Small intestine (tissue), 7 donors: Measurements from ENCODE around the gene ZYG11B. TPM values are rescaled to one million over a fixed set of nuclear protein-coding genes. Genes with fewer than 3 reads are reported as not detected.

Experiments
- DNase-seq, 2 donors: peaks; one replicate each; pipeline versions ENCODE4 v3.0.0 to v3.0.0-alpha.2; 2013
- FAIRE-seq: peaks from 2 replicates; lab custom pipeline; 2012; peaks lifted over from hg19 to GRCh38; lab: Jason Lieb, UNC
- H3K27ac ChIP-seq, 3 donors: one replicate each; pipeline ENCODE4 v1.5.1; 2013; ENCODE audit warnings: low read length in 2 of 3, mild to moderate bottlenecking in 2 of 3, control low read depth in 1 of 3, inconsistent platforms in 1 of 3, low read depth in 1 of 3, moderate library complexity in 1 of 3
- H3K27me3 ChIP-seq, 3 donors: one replicate each; pipeline ENCODE4 v1.6.1; 2013; ENCODE audit warnings: low read length in 3 of 3, inconsistent platforms in 1 of 3; ENCODE audit not compliant: control insufficient read depth in 3 of 3, insufficient read depth in 3 of 3
- H3K36me3 ChIP-seq, 3 donors: one replicate each; pipeline ENCODE4 v1.6.1; 2013; ENCODE audit warnings: low read length in 3 of 3, inconsistent platforms in 1 of 3, low read depth in 1 of 3, mild to moderate bottlenecking in 1 of 3, moderate library complexity in 1 of 3; ENCODE audit not compliant: control insufficient read depth in 3 of 3, insufficient read depth in 2 of 3
- H3K4me1 ChIP-seq, 3 donors: one replicate each; pipeline ENCODE4 v1.6.1; 2013; ENCODE audit warnings: low read length in 2 of 3, inconsistent platforms in 1 of 3, low read depth in 1 of 3, mild to moderate bottlenecking in 1 of 3, moderate library complexity in 1 of 3; ENCODE audit not compliant: control insufficient read depth in 3 of 3, insufficient read depth in 2 of 3
- H3K4me3 ChIP-seq, 3 donors: one replicate each; pipeline ENCODE4 v1.5.1; 2013; ENCODE audit warnings: low read length in 3 of 3, control low read depth in 1 of 3, inconsistent platforms in 1 of 3, low read depth in 1 of 3, mild to moderate bottlenecking in 1 of 3, moderate library complexity in 1 of 3
- H3K9me3 ChIP-seq, 2 donors: one replicate each; pipeline ENCODE4 v1.6.1; 2013; ENCODE audit warnings: low read depth in 1 of 2, low read length in 1 of 2; ENCODE audit not compliant: control insufficient read depth in 2 of 2, insufficient read depth in 1 of 2
- WGBS, 3 donors: extraction: QIAGEN DNeasy Blood & Tissue Kit; methylation state at CpG; one replicate each; pipeline ENCODE4 v1.1.7; 2013; 5-methylcytosine and 5-hydroxymethylcytosine counted together
- polyA plus RNA-seq, 4 donors: library from polyadenylated mRNA; stranded (reverse) in 3 of 4; unstranded in 1 of 4; fragments of 200-250 nt in 3 of 4; fragments of 120-200 nt in 1 of 4; gene quantifications; one replicate each; pipeline versions ENCODE4 v1.2.1 to v1.2.3, GENCODE V29; 2013
- donor health status: healthy with polysubstance abuse.
- donor health status: control.
- donor health status: control.
- donor health status: Bipolar disorder and iron deficiency.
- donor health status: healthy.

The ZYG11B gene
- polyA plus RNA-seq, 4 donors, result 3.6 to 11.6 (median 5.6) TPM

- no peaks in the 10 kb centered on the region for H3K9me3 ChIP-seq
- FAIRE-seq, result no peak
- no peaks in the 10 kb centered on the region for H3K27me3 ChIP-seq
- H3K36me3 ChIP-seq, result peaks cover 0 to 2% (median 0%) of the 10 kb centered on the region in 3 donors
- H3K27ac ChIP-seq, result no peak overlapping the region
- WGBS, 3 donors, result 15 to 30% (median 27%) methylated on average over 3 of the region's 3 CpGs
- H3K4me1 ChIP-seq, result peaks cover 0 to 13% (median 8%) of the 10 kb centered on the region in 3 donors
- DNase-seq, result peak in 1 of 2 donors; percentile 45
- H3K4me3 ChIP-seq, result no peak overlapping the region
Observed at GRCh38 chr1:52751589-52752483, 25.6 kb downstream of the ZYG11B start.

GRCh38 chr1:52752484-52752826 lies 26.2 kb downstream of the ZYG11B start:
- Histone ChIP-seq H3K4me1 (peaks cover 0 to 13% (median 8%) of the 10 kb centered on the region in 3 donors), H3K27ac (no peak overlapping the region)
- WGBS, 3 donors, result 86 to 95% (median 87%) methylated on average over 2 of the region's 2 CpGs

GRCh38 chr1:52753169-52753568 lies 26.9 kb downstream of the ZYG11B start:
- WGBS, 3 donors, result 91 to 97% (median 94%) methylated on average over 4 of the region's 4 CpGs
- peaks cover 0 to 13% (median 3%) of the 10 kb centered on the region in 3 donors for H3K36me3 ChIP-seq

More at GRCh38 chr1:52752484-52752826, 26.2 kb downstream of the ZYG11B start:
- Histone ChIP-seq H3K36me3 (peaks cover 0 to 8% (median under 1%) of the 10 kb centered on the region in 3 donors), H3K9me3 (no peaks in the 10 kb centered on the region), H3K4me3 (no peak overlapping the region), H3K27me3 (no peaks in the 10 kb centered on the region)
- FAIRE-seq, result no peak
- peak in 1 of 2 donors; percentile 23 for DNase-seq

GRCh38 chr1:52756020-52756419 lies 29.8 kb downstream of the ZYG11B start:
- no peaks in the 10 kb centered on the region for H3K27me3 ChIP-seq
- no peak overlapping the region for H3K27ac ChIP-seq
- H3K4me1 ChIP-seq, result peaks cover 0 to 13% (median 8%) of the 10 kb centered on the region in 3 donors
- 90 to 100% (median 96%) methylated on average over 2 of the region's 2 CpGs for WGBS, 3 donors
- H3K36me3 ChIP-seq, result peaks cover 0 to 21% (median 5%) of the 10 kb centered on the region in 3 donors
- FAIRE-seq, result no peak
- H3K4me3 ChIP-seq, result no peak overlapping the region
- no peaks in the 10 kb centered on the region for H3K9me3 ChIP-seq
- DNase-seq, result no peak

More at GRCh38 chr1:52753169-52753568, 26.9 kb downstream of the ZYG11B start:
- H3K4me3 ChIP-seq, result no peak overlapping the region
- H3K27ac ChIP-seq, result no peak overlapping the region
- no peaks in the 10 kb centered on the region for H3K27me3 ChIP-seq
- FAIRE-seq, result no peak
- H3K4me1 ChIP-seq, result peaks cover 0 to 13% (median 8%) of the 10 kb centered on the region in 3 donors
- no peaks in the 10 kb centered on the region for H3K9me3 ChIP-seq
- no peak for DNase-seq

GRCh38 chr1:52759908-52760307 lies 33.7 kb downstream of the ZYG11B start:
- Histone ChIP-seq H3K36me3 (peaks cover 0 to 29% (median 5%) of the 10 kb centered on the region in 3 donors), H3K4me3 (no peak overlapping the region), H3K9me3 (no peaks in the 10 kb centered on the region), H3K27me3 (no peaks in the 10 kb centered on the region), H3K27ac (no peak overlapping the region), H3K4me1 (no peaks in the 10 kb centered on the region)
- DNase-seq (no peak), FAIRE-seq (no peak)
- 94 to 97% (median 94%) methylated on average over 10 of the region's 10 CpGs for WGBS, 3 donors

- H3K27ac ChIP-seq, result no peak overlapping the region
- FAIRE-seq (no peak), DNase-seq (no peak)
- WGBS, 3 donors, result 80 to 84% (median 83%) methylated on average over 4 of the region's 4 CpGs
- H3K4me3 ChIP-seq, result no peak overlapping the region
- no peaks in the 10 kb centered on the region for H3K27me3 ChIP-seq
- no peaks in the 10 kb centered on the region for H3K9me3 ChIP-seq
- H3K4me1 ChIP-seq, result no peaks in the 10 kb centered on the region
- peaks cover 0 to 21% (median 3%) of the 10 kb centered on the region in 3 donors for H3K36me3 ChIP-seq
Observed at GRCh38 chr1:52767596-52768280, 41.5 kb downstream of the ZYG11B start.

GRCh38 chr1:52769346-52770033 lies 43.2 kb downstream of the ZYG11B start:
- no peak for FAIRE-seq

GRCh38 chr1:52771384-52771783 lies 45.1 kb downstream of the ZYG11B start:
- Histone ChIP-seq H3K36me3 (peaks cover 0 to 24% (median 3%) of the 10 kb centered on the region in 3 donors), H3K9me3 (no peaks in the 10 kb centered on the region), H3K27ac (no peak overlapping the region), H3K4me3 (no peak overlapping the region), H3K4me1 (no peaks in the 10 kb centered on the region), H3K27me3 (no peaks in the 10 kb centered on the region)
- DNase-seq, result no peak
- FAIRE-seq, result no peak
- WGBS, 3 donors, result 82 to 92% (median 87%) methylated on average over 7 of the region's 7 CpGs

More at GRCh38 chr1:52769346-52770033, 43.2 kb downstream of the ZYG11B start:
- DNase-seq, result no peak
- H3K4me3 ChIP-seq, result no peak overlapping the region
- no peaks in the 10 kb centered on the region for H3K9me3 ChIP-seq
- no peaks in the 10 kb centered on the region for H3K4me1 ChIP-seq
- 82 to 93% (median 87%) methylated on average over 4 of the region's 4 CpGs for WGBS, 3 donors
- no peaks in the 10 kb centered on the region for H3K27me3 ChIP-seq
- peaks cover 0 to 27% (median 3%) of the 10 kb centered on the region in 3 donors for H3K36me3 ChIP-seq
- no peak overlapping the region for H3K27ac ChIP-seq
